ENCODE results near the gene KRI1. TPM values are rescaled to one million over a fixed set of nuclear protein-coding genes. Genes with fewer than 3 reads are reported as not detected.

The KRI1 gene
- 4.7 TPM for total RNA-seq

GRCh38 chr19:10565567-10566407, at the start of gene KRI1:
KRI1 (minus strand) TSS chr19:10566010; CDS start chr19:10565999, 11 bp downstream.

DNA sequence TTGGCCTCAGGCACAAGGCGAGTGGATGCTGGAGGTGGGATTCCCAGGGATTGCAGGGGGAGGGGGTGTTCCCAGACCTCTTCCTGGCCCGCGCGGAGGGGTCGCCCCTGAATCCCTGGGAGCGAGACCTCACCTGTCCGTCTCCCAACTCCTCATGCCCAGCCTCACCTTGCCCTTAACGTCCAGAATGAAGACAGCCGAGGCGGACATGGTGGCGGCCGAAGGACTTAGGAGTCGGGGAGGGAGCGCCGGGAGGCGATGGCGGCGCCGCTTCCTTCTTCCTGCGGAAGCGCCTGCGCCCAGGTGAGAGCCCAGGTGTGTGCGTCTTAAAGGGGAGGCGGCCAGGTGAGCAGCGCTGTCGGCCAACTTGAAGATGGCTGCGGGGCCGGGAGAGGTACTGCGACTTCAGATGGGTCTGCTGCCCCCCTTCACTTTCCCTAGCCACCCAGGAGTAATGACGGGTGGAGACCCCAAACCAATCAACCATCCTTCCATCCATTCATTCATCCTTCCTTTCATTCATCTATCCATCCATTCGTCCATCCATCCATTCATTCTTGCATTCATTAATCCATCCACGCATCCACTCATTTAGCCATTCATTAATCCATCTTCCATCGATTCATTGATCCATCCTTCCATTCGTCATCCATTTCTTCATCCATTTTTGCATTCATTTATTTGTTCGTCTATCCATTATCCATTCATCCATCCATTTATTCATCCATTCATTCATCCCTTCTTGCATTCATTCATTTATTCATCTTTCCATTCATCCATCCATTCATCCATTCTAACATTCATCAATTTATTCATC, 21.4 kb upstream of the KRI1 start, which contains the start of gene AP1M2:
AP1M2 (minus strand) TSS at position 291 of the 817 bp plus-strand sequence; CDS start at position 210, 81 bp downstream.

DNA sequence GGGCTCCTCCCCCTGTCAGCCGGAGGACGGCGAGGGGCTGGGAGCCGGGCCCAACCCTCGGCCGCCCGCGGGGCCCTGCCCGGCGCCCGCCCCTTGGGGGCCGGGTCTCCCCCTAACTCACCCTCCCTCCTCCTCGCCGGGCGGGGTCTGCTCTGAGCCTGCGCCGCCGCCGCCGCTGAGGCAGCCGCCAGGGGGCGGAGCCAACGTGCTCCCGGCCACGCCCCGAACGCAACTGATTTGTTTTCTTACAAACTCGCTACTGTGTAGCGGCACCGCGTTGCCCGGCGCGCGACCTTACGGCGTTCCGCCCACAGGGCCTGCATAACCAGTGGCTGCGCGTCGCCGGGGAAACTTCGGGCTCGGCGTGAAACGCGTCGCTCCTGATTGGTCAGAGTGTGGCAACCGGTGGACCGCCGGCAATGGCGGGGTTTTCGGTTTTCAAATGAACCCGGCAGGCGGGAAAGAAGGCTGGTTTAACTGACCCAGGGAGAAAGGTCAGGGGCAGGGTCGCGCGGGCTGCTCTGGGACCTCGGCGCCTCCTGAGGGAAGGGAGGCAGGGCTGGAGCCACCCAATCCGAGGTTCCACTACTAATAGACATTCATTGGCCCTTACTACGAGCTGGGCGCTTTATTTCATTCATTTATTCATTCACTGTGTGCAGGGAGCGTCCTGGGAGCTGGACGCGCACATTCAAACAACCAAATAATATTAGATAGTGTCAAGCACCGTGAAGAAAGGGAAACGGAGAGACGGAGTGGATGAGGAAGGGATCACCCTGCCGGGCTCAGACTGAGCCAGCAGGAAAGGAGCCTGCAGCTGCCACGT, 3.2 kb upstream of the KRI1 start, which contains the start of gene CDKN2D:
CDKN2D (minus strand) TSS at position 154 of the 826 bp plus-strand sequence. CDS start 326 bp downstream, outside the sequence.

GRCh38 chr19:10543420-10544241, 22.2 kb downstream of the KRI1 start, which contains the start of gene ATG4D:
ATG4D (plus strand) TSS chr19:10543904; CDS start chr19:10544091, 187 bp downstream.

GRCh38 chr19:10517361-10517759, 48.5 kb downstream of the KRI1 start, which contains the start of gene S1PR5:
S1PR5 (minus strand) TSS chr19:10517447; CDS start chr19:10515011, 2,436 bp downstream.

Small RNA genes within 50 kb of the gene (small RNA-seq; reads per million reads assigned to genes)
- gene MIR1238 (ENCODE audit: low replicate concordance), result not detected
- gene RNU7-140P (ENCODE audit: low replicate concordance), result not detected

Other genes with a start within 250 kb of the KRI1 start
- 18.2 TPM for gene FDX2, start 250.0 kb downstream of the KRI1 start, total RNA-seq
- 5.9 TPM for gene RAVER1, start 232.5 kb downstream of the KRI1 start, total RNA-seq
- gene ICAM3, start 226.4 kb downstream of the KRI1 start, total RNA-seq, result 0.63 TPM
- gene TYK2, start 185.4 kb downstream of the KRI1 start, total RNA-seq, result 67.6 TPM
- 52.6 TPM for gene CDC37, start 162.5 kb downstream of the KRI1 start, total RNA-seq
- 7.8 TPM for gene PDE4A, start 145.5 kb downstream of the KRI1 start, total RNA-seq
- 38.5 TPM for gene KEAP1, start 62.7 kb downstream of the KRI1 start, total RNA-seq
- gene S1PR5, start 48.6 kb downstream of the KRI1 start, total RNA-seq, result not detected
- 14.7 TPM for gene ATG4D, start 22.1 kb downstream of the KRI1 start, total RNA-seq
- 72.6 TPM for gene CDKN2D, start 3.0 kb upstream of the KRI1 start, total RNA-seq
- not detected for gene AP1M2, start 21.3 kb upstream of the KRI1 start, total RNA-seq
- gene SLC44A2, start 59.5 kb upstream of the KRI1 start, total RNA-seq, result 31.9 TPM
- gene ILF3, start 88.3 kb upstream of the KRI1 start, total RNA-seq, result 277 TPM
- gene QTRT1, start 135.4 kb upstream of the KRI1 start, total RNA-seq, result 50.1 TPM
- 94.8 TPM for gene DNM2, start 152.1 kb upstream of the KRI1 start, total RNA-seq